Fibroblast of lung (primary cell): ENCODE results near the gene PPP1R13B.

Experiments used
- EZH2 ChIP-seq: IDR thresholded peaks from 2 replicates; pipeline ENCODE4 v1.5.1; 2012; ENCODE audit warnings: low read length, control low read depth, mild to moderate bottlenecking; ENCODE audit errors: missing control alignments
- TF ChIP-seq, protein P1 (sequence below), 2 donors: IDR thresholded peaks in 1 of 2; conservative IDR thresholded peaks in 1 of 2; 1 replicate in 1 of 2; 2 replicates in 1 of 2; pipeline ENCODE4 v1.5.1; 2011 to 2012; ENCODE audit warnings: low read length in 2 of 2, control low read depth in 1 of 2, inconsistent platforms in 1 of 2, low read depth in 1 of 2, mild to moderate bottlenecking in 1 of 2

DNA sequence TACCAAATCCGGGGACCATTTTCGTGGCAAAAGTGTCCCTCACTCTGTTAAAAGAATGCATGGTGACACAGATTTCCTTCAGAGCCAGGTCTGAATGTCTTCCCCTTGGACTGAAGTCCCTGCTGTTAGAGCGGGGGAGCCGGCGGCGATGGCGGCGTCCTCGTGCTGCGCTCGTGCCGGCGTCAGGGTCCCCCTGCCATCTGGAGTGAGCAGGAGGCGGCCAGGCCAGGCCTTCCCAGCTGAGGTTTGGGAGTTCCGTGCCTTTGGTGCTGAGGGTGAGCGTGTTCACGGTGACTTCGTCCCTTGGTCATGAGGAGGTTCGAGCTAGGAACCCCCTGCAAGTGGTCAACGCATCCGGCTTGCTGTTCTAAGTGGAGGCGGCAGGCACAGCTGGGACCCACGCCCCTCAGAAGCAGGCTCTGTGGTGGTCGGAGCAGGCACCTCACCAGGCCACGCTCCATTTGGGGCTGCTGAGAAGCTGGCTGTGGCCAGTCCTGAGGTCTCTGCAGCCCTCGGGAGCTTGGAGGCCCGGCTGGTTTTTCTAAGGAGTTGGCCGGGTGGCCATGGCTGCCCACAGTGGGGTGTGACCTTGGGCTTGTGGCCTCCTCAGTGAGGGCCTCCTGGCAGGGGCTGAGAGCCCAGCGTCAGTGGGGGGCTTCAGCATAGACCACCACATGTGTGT lies 122.2 kb downstream of the PPP1R13B start:
- TF ChIP-seq, protein P1, sequence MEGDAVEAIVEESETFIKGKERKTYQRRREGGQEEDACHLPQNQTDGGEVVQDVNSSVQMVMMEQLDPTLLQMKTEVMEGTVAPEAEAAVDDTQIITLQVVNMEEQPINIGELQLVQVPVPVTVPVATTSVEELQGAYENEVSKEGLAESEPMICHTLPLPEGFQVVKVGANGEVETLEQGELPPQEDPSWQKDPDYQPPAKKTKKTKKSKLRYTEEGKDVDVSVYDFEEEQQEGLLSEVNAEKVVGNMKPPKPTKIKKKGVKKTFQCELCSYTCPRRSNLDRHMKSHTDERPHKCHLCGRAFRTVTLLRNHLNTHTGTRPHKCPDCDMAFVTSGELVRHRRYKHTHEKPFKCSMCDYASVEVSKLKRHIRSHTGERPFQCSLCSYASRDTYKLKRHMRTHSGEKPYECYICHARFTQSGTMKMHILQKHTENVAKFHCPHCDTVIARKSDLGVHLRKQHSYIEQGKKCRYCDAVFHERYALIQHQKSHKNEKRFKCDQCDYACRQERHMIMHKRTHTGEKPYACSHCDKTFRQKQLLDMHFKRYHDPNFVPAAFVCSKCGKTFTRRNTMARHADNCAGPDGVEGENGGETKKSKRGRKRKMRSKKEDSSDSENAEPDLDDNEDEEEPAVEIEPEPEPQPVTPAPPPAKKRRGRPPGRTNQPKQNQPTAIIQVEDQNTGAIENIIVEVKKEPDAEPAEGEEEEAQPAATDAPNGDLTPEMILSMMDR (conservative IDR thresholded peaks at IDR 0.05 in 1 of 2, IDR thresholded peaks at IDR 0.05 in 1 of 2; ENCODE audit: low read depth in 1 of 2, low read length in 2 of 2), result no peak
- no peak for TF ChIP-seq EZH2
